ENCODE measurements around the gene MVK. TPM values are rescaled to one million over a fixed set of nuclear protein-coding genes. Genes with fewer than 3 reads are reported as not detected.
A peak's percentile ranks its signal among the peaks of the same experiment; 100 is the strongest.

Gene MVK
- total RNA-seq, 1 experiment from 2014 or later, result 19.2 TPM

GRCh38 chr12:109586385-109587296 is 13.0 kb downstream of the MVK start:
- no peaks in the 10 kb centered on the region for H3K4me1 ChIP-seq (ENCODE audit: insufficient read depth, low read length)
- no peak overlapping the region for H2BK20ac ChIP-seq (ENCODE audit: low read depth, low read length, poor library complexity, severe bottlenecking)
- H3K18ac ChIP-seq (ENCODE audit: insufficient read length, low read depth, low read length), result no peak overlapping the region
- H4K91ac ChIP-seq (ENCODE audit: insufficient read length, low read depth, low read length), result no peak overlapping the region
- Mint-ChIP-seq H3K27me3 (ENCODE audit: low read depth) (no peaks in the 10 kb centered on the region), H3K4me1 (no peaks in the 10 kb centered on the region), H3K9me3 (no peaks in the 10 kb centered on the region), H3K4me3 (no peak overlapping the region), H3K27ac (peak overlapping the region in 1 of 3 experiments; percentile 87; a peak in 1 of 7 replicates), H3K36me3 (ENCODE audit: insufficient read depth in 1 of 3, low read depth in 3 of 3) (peaks cover 5 to 35% (median 30%) of the 10 kb centered on the region in 3 experiments; a peak in 5 of 7 replicates)
- no peak overlapping the region for H2AFZ ChIP-seq (ENCODE audit: low read length)
- no peaks in the 10 kb centered on the region for H3K27me3 ChIP-seq (ENCODE audit: insufficient read depth, low read length)
- no peak overlapping the region for H2BK120ac ChIP-seq (ENCODE audit: low read depth, low read length, poor library complexity, severe bottlenecking)
- no peak overlapping the region for H3K27ac ChIP-seq (ENCODE audit: insufficient read length, low read depth, low read length)
- no peak overlapping the region for H2BK15ac ChIP-seq (ENCODE audit: low read depth, low read length)
- no peaks in the 10 kb centered on the region for H4K20me1 ChIP-seq (ENCODE audit: control insufficient read depth, insufficient read depth, insufficient read length)
- no peak overlapping the region for H4K8ac ChIP-seq (replicated peaks; ENCODE audit: insufficient read length, low read depth, low read length)
- no peak for DNase-seq
- H3K9me3 ChIP-seq (ENCODE audit: control insufficient read depth, low read depth, low read length), result no peaks in the 10 kb centered on the region
- TF ChIP-seq, protein P1, sequence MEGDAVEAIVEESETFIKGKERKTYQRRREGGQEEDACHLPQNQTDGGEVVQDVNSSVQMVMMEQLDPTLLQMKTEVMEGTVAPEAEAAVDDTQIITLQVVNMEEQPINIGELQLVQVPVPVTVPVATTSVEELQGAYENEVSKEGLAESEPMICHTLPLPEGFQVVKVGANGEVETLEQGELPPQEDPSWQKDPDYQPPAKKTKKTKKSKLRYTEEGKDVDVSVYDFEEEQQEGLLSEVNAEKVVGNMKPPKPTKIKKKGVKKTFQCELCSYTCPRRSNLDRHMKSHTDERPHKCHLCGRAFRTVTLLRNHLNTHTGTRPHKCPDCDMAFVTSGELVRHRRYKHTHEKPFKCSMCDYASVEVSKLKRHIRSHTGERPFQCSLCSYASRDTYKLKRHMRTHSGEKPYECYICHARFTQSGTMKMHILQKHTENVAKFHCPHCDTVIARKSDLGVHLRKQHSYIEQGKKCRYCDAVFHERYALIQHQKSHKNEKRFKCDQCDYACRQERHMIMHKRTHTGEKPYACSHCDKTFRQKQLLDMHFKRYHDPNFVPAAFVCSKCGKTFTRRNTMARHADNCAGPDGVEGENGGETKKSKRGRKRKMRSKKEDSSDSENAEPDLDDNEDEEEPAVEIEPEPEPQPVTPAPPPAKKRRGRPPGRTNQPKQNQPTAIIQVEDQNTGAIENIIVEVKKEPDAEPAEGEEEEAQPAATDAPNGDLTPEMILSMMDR (conservative IDR thresholded peaks at IDR 0.05), result no peak
- H2BK12ac ChIP-seq (ENCODE audit: insufficient read length, low read depth, low read length), result no peak overlapping the region
- H3K79me1 ChIP-seq (ENCODE audit: insufficient read depth, low read depth, low read length, poor library complexity, severe bottlenecking), result no peaks in the 10 kb centered on the region
- H2AK5ac ChIP-seq (ENCODE audit: insufficient read length, low read length), result no peak overlapping the region
- H3K4me2 ChIP-seq (ENCODE audit: insufficient read depth, insufficient read length, low read length), result no peak overlapping the region
- no peak overlapping the region for H4K5ac ChIP-seq (ENCODE audit: insufficient read length, low read depth, low read length)
- H3K79me2 ChIP-seq (ENCODE audit: insufficient read depth, low read length), result no peaks in the 10 kb centered on the region
- no peak overlapping the region for H2BK5ac ChIP-seq (ENCODE audit: insufficient read length, low read length)
- WGBS (ENCODE audit: extremely low coverage, insufficient read length, low lambda C conversion rate), result no CpG with 5 or more reads among the region's 10 CpGs
- no peak overlapping the region for H3K56ac ChIP-seq (ENCODE audit: insufficient read length, low read depth, low read length)
- H3K9ac ChIP-seq (ENCODE audit: extremely low read depth, insufficient read length, low read length), result no peak overlapping the region
- no peak overlapping the region for H3K23ac ChIP-seq (ENCODE audit: insufficient read length, low read depth, low read length)
- H3K4ac ChIP-seq (ENCODE audit: low read depth, low read length), result no peak overlapping the region
- no peaks in the 10 kb centered on the region for H3K23me2 ChIP-seq (ENCODE audit: insufficient read length, low read depth, low read length, poor library complexity, severe bottlenecking)
- H3K14ac ChIP-seq (ENCODE audit: insufficient read depth, low read length), result no peak overlapping the region
- H3T11ph ChIP-seq (ENCODE audit: low read length), result no peak overlapping the region

All from H9 (cell line).